Mesendoderm (in vitro differentiated cells): ENCODE results near the gene ARHGAP32.

ENCODE experiments used
- DNase-seq: peaks from one replicate; pipeline ENCODE4 v3.0.0; 2013
- H2AK5ac ChIP-seq: 2 replicates; pipeline ENCODE4 v1.6.1; 2013; ENCODE audit warnings: low read length, inconsistent platforms
- H2BK120ac ChIP-seq: 2 replicates; pipeline ENCODE4 v1.6.1; 2013; ENCODE audit warnings: low read depth, mild to moderate bottlenecking, low read length, moderate library complexity, mixed read lengths
- H2BK15ac ChIP-seq: replicated peaks from 2 replicates; pipeline ENCODE4 v1.6.1; 2013; ENCODE audit warnings: low read depth, mild to moderate bottlenecking, moderate library complexity
- H2BK5ac ChIP-seq: 2 replicates; pipeline ENCODE4 v1.6.1; 2013; ENCODE audit warnings: low read length, inconsistent platforms
- H3K18ac ChIP-seq: 2 replicates; pipeline ENCODE4 v1.6.1; 2013; ENCODE audit warnings: mild to moderate bottlenecking, low read length, mixed read lengths
- H3K23ac ChIP-seq: one replicate; pipeline ENCODE4 v1.6.1; 2013; ENCODE audit warnings: low read length
- H3K27ac ChIP-seq: 2 replicates; pipeline ENCODE4 v1.5.1; 2013; ENCODE audit warnings: low read depth, mild to moderate bottlenecking, inconsistent platforms, low read length, moderate library complexity
- H3K27me3 ChIP-seq: 2 replicates; pipeline ENCODE4 v1.6.1; 2013; ENCODE audit warnings: low read length, control low read depth, mild to moderate bottlenecking, inconsistent platforms; ENCODE audit not compliant: insufficient read depth, poor library complexity
- H3K36me3 ChIP-seq: 2 replicates; pipeline ENCODE4 v1.6.1; 2013; ENCODE audit warnings: low read length, inconsistent platforms; ENCODE audit not compliant: control insufficient read depth, insufficient read depth
- H3K4ac ChIP-seq: one replicate; pipeline ENCODE4 v1.6.1; 2013; ENCODE audit warnings: low read depth, mild to moderate bottlenecking, low read length, moderate library complexity
- H3K4me1 ChIP-seq: 2 replicates; pipeline ENCODE4 v1.6.1; 2013; ENCODE audit warnings: low read depth, low read length, inconsistent platforms; ENCODE audit not compliant: control insufficient read depth
- H3K4me2 ChIP-seq: 2 replicates; pipeline ENCODE4 v1.6.1; 2013; ENCODE audit warnings: low read length
- H3K4me3 ChIP-seq: 2 replicates; pipeline ENCODE4 v1.5.1; 2013; ENCODE audit warnings: mild to moderate bottlenecking, low read length
- H3K56ac ChIP-seq: one replicate; pipeline ENCODE4 v1.6.1; 2013; ENCODE audit warnings: low read length
- H3K79me1 ChIP-seq: 2 replicates; pipeline ENCODE4 v1.6.1; 2013; ENCODE audit warnings: low read length, inconsistent platforms
- H3K79me2 ChIP-seq: 2 replicates; pipeline ENCODE4 v1.6.1; 2013; ENCODE audit warnings: mild to moderate bottlenecking, low read length; ENCODE audit not compliant: control insufficient read depth, insufficient read depth
- H3K9ac ChIP-seq: 2 replicates; pipeline ENCODE4 v1.6.1; 2013; ENCODE audit warnings: low read length, inconsistent platforms
- H4K5ac ChIP-seq: one replicate; pipeline ENCODE4 v1.6.1; 2013; ENCODE audit warnings: low read length
- H4K8ac ChIP-seq: one replicate; pipeline ENCODE4 v1.6.1; 2013; ENCODE audit warnings: low read depth, mild to moderate bottlenecking, control low read depth, low read length, moderate library complexity
- WGBS: extraction: QIAGEN DNeasy Blood & Tissue Kit; methylation state at CpG from one replicate; pipeline ENCODE4 v1.1.7; 2013; ENCODE audit warnings: low lambda C conversion rate, missing lambda C conversion rate; ENCODE audit not compliant: insufficient coverage; ENCODE audit errors: extremely low coverage; 5-methylcytosine and 5-hydroxymethylcytosine counted together

ARHGAP32 gene

GRCh38 chr11:128933481-128934178 lies 258.5 kb downstream of the ARHGAP32 start:
- H3K18ac ChIP-seq: no peak overlapping the region
- H2AK5ac ChIP-seq: no peak overlapping the region
- H3K27ac ChIP-seq: no peak overlapping the region
- no peak overlapping the region for H3K23ac ChIP-seq
- H3K4me2 ChIP-seq: no peak overlapping the region
- no peaks in the 10 kb centered on the region for H3K79me2 ChIP-seq
- H3K79me1 ChIP-seq: no peaks in the 10 kb centered on the region
- H3K9ac ChIP-seq: no peak overlapping the region
- H3K4ac ChIP-seq: no peak overlapping the region
- H3K4me3 ChIP-seq: no peak overlapping the region
- no peak overlapping the region for H4K8ac ChIP-seq
- no peak overlapping the region for H2BK5ac ChIP-seq
- H3K27me3 ChIP-seq: peaks cover under 1% of the 10 kb centered on the region
- no peak overlapping the region for H3K56ac ChIP-seq
- H2BK15ac ChIP-seq: no peak overlapping the region
- no peak overlapping the region for H2BK120ac ChIP-seq
- H3K36me3 ChIP-seq: no peaks in the 10 kb centered on the region
- H4K5ac ChIP-seq: no peak overlapping the region
- no CpG with 5 or more reads among the region's 7 CpGs for WGBS
- H3K4me1 ChIP-seq: no peaks in the 10 kb centered on the region
- no peak for DNase-seq

- Histone ChIP-seq H2BK5ac (no peak overlapping the region), H3K23ac (no peak overlapping the region), H3K56ac (no peak overlapping the region), H2BK120ac (no peak overlapping the region), H3K9ac (no peak overlapping the region), H3K4me2 (no peak overlapping the region), H3K4me3 (no peak overlapping the region), H3K4me1 (peaks cover 2% of the 10 kb centered on the region), H3K36me3 (no peaks in the 10 kb centered on the region), H3K18ac (no peak overlapping the region), H2BK15ac (no peak overlapping the region), H4K5ac (no peak overlapping the region), H4K8ac (no peak overlapping the region), H3K27me3 (peaks cover 7% of the 10 kb centered on the region), H3K79me1 (no peaks in the 10 kb centered on the region), H3K79me2 (no peaks in the 10 kb centered on the region), H2AK5ac (no peak overlapping the region), H3K4ac (no peak overlapping the region), H3K27ac (no peak overlapping the region)
- DNase-seq: no peak
- no CpG with 5 or more reads among the region's 6 CpGs for WGBS
These were observed 260.5 kb downstream of the ARHGAP32 start for GRCh38 chr11:128931668-128932067.

- Histone ChIP-seq H3K4me3 (no peak overlapping the region), H2AK5ac (no peak overlapping the region), H3K27me3 (peaks cover 10% of the 10 kb centered on the region), H3K56ac (no peak overlapping the region), H3K36me3 (no peaks in the 10 kb centered on the region), H3K4me1 (peaks cover 2% of the 10 kb centered on the region), H2BK15ac (no peak overlapping the region), H3K79me1 (no peaks in the 10 kb centered on the region), H4K5ac (no peak overlapping the region), H4K8ac (no peak overlapping the region), H3K27ac (no peak overlapping the region), H3K79me2 (no peaks in the 10 kb centered on the region), H3K9ac (no peak overlapping the region), H3K18ac (no peak overlapping the region), H3K4me2 (no peak overlapping the region), H3K4ac (no peak overlapping the region), H3K23ac (no peak overlapping the region), H2BK120ac (no peak overlapping the region), H2BK5ac (no peak overlapping the region)
- WGBS: no CpG with 5 or more reads among the region's 3 CpGs
- DNase-seq: no peak
These were observed 261.1 kb downstream of the ARHGAP32 start for GRCh38 chr11:128931066-128931465.

- Histone ChIP-seq H4K5ac (no peak overlapping the region), H3K23ac (no peak overlapping the region), H3K4ac (no peak overlapping the region), H3K27me3 (peaks cover 10% of the 10 kb centered on the region), H3K27ac (no peak overlapping the region), H3K4me2 (no peak overlapping the region), H3K9ac (no peak overlapping the region), H3K18ac (no peak overlapping the region), H2BK15ac (no peak overlapping the region), H3K56ac (no peak overlapping the region), H3K4me3 (no peak overlapping the region), H3K79me1 (no peaks in the 10 kb centered on the region), H2BK120ac (no peak overlapping the region), H2AK5ac (no peak overlapping the region), H3K4me1 (peaks cover 2% of the 10 kb centered on the region), H3K36me3 (no peaks in the 10 kb centered on the region), H4K8ac (no peak overlapping the region), H2BK5ac (no peak overlapping the region), H3K79me2 (no peaks in the 10 kb centered on the region)
- DNase-seq: peak; percentile 37
- no CpG with 5 or more reads among the region's 12 CpGs for WGBS
These were observed 262.1 kb downstream of the ARHGAP32 start for GRCh38 chr11:128929991-128930390.

GRCh38 chr11:128929468-128929867 lies 262.7 kb downstream of the ARHGAP32 start:
- Histone ChIP-seq H3K4ac (no peak overlapping the region), H3K79me2 (no peaks in the 10 kb centered on the region), H4K5ac (no peak overlapping the region), H2BK15ac (no peak overlapping the region), H2BK5ac (no peak overlapping the region), H4K8ac (no peak overlapping the region), H3K4me3 (no peak overlapping the region), H3K79me1 (no peaks in the 10 kb centered on the region), H3K18ac (no peak overlapping the region), H3K23ac (no peak overlapping the region), H3K4me1 (peaks cover 2% of the 10 kb centered on the region), H3K56ac (no peak overlapping the region), H3K36me3 (no peaks in the 10 kb centered on the region), H3K27ac (no peak overlapping the region), H3K9ac (no peak overlapping the region), H2BK120ac (no peak overlapping the region), H3K27me3 (peaks cover 10% of the 10 kb centered on the region), H3K4me2 (no peak overlapping the region), H2AK5ac (no peak overlapping the region)
- DNase-seq: no peak
- WGBS: no CpG with 5 or more reads among the region's 5 CpGs

DNA sequence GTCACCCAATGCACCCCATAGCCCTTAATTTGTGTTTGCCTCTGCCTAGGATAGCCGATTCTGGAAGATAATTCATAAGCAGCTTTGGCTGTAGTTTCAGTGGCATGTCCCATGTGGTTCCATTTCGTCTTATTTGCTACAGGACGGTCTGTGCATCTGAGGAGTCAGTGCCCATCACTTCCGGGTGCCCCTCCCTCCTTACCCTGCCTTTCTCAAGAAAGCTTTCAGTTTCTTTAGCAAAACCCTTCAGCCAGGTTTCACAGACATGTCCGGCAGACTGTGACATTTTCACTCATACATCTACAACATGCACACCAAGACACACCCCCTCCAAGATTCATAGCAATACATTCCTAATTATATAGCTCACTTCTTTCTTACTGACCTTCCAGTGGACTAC lies 263.7 kb downstream of the ARHGAP32 start:
- H2BK120ac ChIP-seq: no peak overlapping the region
- H2AK5ac ChIP-seq: no peak overlapping the region
- H3K79me1 ChIP-seq: no peaks in the 10 kb centered on the region
- no peaks in the 10 kb centered on the region for H3K36me3 ChIP-seq
- no peak for DNase-seq
- H3K79me2 ChIP-seq: no peaks in the 10 kb centered on the region
- no peak overlapping the region for H4K8ac ChIP-seq
- H4K5ac ChIP-seq: no peak overlapping the region
- no peak overlapping the region for H3K56ac ChIP-seq
- no peak overlapping the region for H3K27ac ChIP-seq
- H3K27me3 ChIP-seq: peaks cover 10% of the 10 kb centered on the region
- no peak overlapping the region for H3K9ac ChIP-seq
- H3K4me2 ChIP-seq: no peak overlapping the region
- no peak overlapping the region for H2BK15ac ChIP-seq
- H2BK5ac ChIP-seq: no peak overlapping the region
- no CpG with 5 or more reads among the region's 5 CpGs for WGBS
- H3K23ac ChIP-seq: no peak overlapping the region
- no peak overlapping the region for H3K4ac ChIP-seq
- no peak overlapping the region for H3K18ac ChIP-seq
- peaks cover 2% of the 10 kb centered on the region for H3K4me1 ChIP-seq
- H3K4me3 ChIP-seq: no peak overlapping the region
